ENCODE results near the gene FEV.

- TF ChIP-seq POLR2A (IDR thresholded peaks at IDR 0.05; ENCODE audit: low read depth, low read length) (no peak), POLR2AphosphoS5 (IDR thresholded peaks at IDR 0.05; ENCODE audit: low read depth, low read length) (no peak), TAF1 (IDR thresholded peaks at IDR 0.05; ENCODE audit: low read depth, low read length) (no peak)
These were observed 5.1 kb upstream of the FEV start for GRCh38 chr2:218990052-218990451.

Data from GM12891 (cell line).